Suppressor macrophage treated with lipopolysaccharide for 1 hour (primary cell): ENCODE results near the gene TLCD1.
"Not testable (repeated sequence)": the region's sequence is repeated elsewhere in the genome, so short reads cannot be mapped to it uniquely, and the experiment has no call there.

Source experiments
- DNase-seq, 3 donors: peaks; one replicate each; pipeline ENCODE4 v3.0.0-alpha.2; 2020 to 2022

Gene TLCD1

DNA sequence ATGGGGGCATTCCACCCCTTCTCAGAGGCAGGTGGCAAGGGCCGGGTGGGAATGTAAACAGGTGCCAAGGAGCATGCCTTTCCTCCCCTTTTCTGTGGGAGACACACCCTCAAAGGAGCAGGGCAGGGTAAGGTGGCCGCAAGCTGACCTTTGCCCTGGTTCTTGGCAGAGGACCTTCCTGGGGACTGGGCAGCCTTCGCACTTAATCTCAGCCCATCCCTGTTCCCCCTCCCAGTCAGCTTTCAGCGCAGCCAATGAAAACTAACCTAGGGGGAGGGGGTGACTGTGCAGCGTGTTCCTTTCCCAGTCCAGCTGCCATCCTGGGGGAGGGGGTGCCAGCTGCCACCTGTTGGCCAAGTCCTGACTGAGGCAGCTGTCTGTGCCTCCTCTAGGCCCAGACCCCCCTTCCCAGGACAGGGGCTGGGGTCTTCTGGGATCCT lies 20.6 kb upstream of the TLCD1 start:
- DNase-seq = peak in 1 of 3 donors; percentile 7

DNA sequence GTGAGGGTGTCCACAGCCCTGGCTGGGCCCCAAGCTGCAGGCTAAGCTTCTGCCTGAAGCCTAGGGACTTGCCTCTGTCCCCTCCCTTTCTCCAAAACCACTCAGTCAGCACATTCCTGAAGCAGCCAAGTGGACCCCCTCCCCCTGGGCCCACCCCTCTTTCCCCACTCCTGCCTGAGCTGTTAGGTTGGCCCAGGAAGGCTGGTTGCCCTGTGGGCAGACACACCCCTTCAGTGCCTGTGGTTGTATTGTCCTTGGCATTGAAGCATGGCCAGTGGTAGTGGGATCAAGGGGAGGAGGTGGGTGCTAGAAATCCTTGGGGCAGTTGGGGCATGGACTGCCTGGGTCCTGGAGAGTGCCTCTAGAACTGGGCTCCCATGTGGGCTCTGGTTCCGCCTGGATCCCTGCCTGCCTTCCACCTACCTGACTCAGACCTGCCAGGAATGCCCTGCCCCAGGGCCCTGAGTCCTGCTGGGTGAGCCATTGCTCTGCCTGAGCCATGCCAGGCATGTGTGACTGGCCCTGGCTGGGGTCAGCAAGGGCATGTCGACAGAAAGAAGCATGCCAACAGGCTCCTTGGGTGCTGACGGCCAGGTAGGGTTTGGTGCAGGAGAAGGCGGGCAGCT lies 19.9 kb upstream of the TLCD1 start:
- peak in 1 of 3 donors; percentile 13 for DNase-seq

DNA sequence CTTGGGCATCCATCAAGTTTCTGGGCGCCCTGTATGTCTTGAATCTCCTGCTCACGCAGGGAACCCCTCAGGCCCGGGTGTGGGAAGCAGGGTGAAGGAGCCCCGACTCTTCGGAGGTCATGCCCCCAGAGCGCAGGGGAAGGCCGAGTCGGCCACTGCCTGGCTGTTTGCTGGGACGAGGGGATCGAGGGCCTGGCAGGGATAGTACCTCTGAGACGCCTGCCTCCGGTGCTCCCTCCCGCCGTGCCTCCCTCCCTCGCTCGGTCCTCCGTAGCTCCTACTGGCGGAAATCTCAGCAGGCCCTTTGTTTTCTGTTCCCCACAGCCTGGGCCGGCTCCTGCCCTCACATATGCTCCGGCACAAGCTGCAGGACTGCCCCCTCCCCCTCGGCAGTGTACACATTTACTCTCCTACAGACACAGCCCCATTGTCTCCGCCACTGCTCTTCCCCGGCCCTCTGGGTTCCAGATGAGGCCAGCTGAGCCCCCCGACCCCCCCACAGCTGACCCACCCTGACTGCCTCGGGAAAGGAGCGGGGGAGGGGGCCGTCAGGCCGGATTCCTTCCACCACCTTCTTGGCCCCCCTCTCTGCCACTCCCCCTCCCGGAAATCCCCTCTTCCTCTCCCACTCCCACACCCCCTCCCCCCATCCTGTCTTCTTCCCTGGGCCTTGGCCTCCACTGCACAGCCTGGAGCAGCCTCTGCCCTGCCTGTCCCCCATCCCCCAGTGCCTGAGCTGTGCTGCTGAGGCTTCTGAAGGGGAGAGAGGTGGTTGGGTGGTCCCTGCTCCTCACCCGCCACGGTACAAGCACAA lies 19.1 kb upstream of the TLCD1 start:
- peak; percentile 38 to 40 (median 39) for DNase-seq

DNA sequence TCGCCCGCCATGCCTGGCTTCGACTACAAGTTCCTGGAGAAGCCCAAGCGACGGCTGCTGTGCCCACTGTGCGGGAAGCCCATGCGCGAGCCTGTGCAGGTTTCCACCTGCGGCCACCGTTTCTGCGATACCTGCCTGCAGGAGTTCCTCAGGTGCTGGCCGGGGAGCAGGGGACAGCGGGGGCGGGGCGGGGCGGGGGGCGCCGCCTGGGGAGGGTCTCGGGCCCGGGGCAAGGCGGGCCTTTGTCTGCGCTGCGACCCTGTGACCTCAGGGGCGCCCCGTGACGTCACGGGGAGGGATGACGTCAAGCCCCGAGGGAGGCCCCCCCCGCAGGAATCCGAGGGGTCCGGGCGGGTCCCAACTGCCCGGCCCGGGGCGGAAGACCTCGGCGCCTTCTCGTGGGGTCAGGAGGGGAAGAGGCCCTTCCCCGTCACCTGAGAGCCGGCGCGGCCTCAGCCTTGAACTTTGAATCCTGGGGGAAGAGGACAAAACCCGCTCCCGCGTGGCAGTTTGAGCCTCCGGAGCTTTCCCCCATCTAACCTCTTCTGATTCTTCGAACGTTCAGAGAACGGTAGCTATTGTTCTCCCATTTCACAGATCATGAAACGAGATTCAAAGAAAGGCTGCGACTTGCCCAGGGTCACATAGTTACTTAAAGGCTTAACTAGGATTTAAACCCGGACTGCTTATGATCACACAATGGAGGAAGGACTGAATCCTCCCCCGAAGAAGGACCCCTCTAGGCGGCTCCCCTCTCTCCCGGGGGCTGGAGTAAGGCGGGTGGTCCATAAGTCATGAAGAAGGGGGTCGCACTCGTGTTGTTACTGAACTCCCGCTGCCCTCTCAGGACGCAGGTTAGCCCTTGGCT lies 18.3 kb upstream of the TLCD1 start:
- DNase-seq = peak; percentile 35 to 75 (median 52)

DNA sequence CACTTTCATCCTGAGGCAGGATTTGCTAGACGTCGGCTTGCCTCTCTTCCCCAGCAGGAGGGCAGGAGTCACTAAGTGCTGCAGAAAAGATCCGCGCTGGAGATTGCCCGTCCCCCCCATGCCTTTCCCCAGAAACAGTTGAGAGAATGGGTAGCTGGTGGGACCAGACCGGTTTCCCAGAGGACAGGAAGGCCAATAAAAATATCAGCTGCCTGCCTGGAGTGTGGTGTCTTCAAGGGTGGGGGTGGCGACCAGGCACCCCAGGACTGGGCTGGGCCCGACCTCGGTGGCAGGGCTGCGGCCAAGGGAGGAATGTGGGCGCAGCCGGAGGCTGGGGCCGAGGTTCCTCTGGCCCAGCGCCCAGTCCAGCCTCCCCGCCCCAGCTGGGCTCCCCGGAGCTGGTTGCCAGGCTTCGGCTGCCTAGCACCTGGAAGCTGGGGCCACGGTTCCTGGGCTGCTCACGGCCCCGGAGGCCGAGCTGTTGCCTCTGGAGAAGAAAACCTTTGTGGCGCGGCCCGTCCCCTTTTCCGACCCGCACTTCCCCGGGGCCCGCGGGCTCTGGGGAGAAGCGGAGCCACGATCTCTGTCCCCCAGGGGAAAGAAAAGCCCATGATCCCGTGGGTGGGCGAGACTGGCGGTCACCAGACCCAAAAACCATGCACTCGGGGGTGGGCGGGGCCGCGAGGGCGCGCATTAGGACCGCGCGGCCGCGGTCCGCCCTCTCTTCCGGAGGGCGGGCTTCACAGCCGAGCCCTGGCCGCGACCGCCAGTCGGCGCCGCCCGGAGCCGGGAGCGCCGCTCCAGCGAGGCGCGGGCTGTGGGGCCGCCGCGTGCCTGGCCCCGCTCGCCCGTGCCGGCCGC lies 17.4 kb upstream of the TLCD1 start, which contains the start of gene TRAF4:
TRAF4 (plus strand) TSS at position 769 of the 861 bp plus-strand sequence. CDS start 102 bp downstream, outside the sequence.
- peak; percentile 88 to 97 (median 92) for DNase-seq

DNA sequence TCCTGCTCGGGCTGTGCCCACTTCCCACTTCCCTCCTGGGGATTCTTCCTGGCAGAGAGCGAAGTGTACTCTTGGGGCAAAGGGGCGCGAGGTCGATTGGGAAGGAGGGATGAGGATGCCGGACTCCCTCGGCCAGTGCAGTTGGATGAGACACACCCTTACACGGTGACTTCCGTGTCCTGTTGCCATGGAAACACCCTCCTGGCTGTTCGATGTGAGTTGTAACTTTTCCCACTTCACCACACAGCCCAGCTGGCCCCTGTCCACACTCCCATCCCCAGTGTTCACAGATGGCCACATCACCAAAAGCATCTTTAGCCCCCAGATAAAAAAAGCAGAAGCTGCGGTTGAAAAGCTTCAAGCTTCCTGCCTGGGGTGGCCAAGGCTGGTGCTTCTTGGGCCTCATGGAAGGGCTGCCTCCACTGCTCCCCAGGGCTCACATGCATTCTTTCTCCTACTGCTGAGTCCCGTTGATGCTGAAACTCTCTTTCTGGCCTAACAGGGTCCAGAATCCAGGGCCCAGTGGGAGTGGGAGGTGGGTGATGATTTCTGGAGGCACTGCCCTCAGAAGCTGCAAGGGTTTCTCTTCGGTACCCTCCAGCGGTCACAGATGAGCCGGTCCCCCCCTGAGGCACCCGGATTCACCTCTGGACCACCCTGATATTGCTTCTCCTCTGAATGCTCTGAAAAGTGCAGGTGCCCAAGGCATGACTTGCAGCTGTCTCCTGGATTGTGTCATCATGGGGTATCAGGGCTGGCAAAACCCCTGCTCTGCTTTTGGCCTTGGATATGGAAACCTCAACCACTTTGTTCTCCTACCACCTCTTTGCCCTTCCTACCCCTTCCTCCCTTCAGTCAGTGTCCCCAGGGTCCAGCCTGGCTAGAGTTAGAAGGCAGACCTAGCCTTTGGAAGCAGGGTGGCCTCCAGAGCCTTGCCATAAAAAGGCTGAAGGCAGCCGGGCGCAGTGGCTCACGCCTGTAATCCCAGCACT lies 15.6 kb upstream of the TLCD1 start:
- peak; percentile 69 to 73 (median 73) for DNase-seq

DNA sequence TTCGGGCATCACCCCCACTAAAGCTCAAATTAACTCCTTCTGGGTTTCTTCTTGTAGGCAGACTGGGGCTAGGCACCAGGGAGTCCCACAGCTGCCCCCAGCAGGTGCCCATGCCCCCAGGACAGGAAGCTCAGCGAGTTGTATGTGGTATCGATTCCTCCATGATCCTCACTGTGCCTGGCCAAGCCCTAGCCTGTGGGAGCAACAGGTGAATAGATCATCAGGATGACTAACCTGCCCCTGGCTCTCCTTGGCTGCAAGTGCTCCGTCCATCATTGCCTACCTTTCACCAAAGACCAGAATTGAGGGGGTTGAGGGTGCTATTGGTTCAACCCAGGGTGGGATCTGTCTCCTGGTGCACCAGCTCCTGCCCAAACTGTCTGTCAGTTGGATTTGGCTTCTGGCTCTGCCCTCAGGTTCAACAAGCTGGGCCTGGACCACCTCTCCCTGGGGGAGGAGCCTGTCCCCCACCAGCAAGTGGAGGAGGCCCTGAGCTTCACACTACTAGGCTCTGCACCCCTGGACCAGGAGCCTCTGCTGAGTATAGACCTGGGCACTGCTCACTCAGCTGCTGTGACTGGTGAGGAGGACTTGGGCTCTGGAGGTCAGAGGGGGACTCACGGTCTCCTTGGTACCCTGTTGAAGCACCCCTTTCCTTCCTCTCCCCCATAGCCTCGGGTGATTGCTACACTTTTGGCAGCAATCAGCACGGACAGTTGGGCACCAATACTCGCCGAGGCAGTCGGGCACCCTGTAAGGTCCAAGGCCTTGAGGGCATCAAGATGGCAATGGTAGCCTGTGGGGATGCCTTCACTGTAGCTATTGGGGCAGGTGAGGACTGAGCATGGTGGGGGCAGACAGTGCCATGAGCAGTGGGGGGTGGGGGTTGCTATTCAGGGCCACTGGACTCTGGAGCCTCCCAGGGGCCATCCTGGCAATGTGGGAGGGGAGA lies 14.6 kb upstream of the TLCD1 start:
- DNase-seq = no peak

DNA sequence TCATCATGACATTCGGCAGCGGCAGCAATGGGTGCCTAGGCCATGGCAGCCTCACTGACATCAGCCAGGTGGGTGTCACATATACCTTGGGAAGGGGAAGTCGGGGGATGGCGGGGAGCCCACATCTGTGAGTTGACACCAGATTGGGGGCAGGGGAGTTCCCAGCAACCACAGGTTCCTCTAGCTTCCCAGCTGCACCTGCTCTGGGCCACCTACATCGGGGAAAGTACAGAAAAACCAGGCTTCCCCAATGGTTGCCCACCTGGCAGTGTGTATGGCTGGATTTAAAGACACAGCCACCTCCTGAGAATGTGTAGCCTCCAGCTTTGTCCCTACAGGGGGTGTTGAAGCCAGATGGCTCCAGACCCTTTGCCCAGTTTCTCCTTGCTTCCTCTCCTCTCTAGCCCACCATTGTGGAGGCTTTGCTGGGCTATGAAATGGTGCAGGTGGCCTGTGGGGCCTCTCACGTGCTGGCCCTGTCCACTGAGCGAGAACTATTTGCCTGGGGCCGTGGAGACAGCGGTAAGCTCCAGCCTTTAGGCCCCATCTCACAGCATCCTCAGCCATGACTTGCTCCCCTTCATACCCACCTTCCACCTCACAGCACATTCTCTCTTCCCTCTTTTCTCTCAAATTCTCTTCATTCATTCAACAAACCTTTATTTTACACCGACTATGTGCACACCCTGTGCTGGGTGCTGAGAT lies 12.8 kb upstream of the TLCD1 start:
- DNase-seq = no peak

DNA sequence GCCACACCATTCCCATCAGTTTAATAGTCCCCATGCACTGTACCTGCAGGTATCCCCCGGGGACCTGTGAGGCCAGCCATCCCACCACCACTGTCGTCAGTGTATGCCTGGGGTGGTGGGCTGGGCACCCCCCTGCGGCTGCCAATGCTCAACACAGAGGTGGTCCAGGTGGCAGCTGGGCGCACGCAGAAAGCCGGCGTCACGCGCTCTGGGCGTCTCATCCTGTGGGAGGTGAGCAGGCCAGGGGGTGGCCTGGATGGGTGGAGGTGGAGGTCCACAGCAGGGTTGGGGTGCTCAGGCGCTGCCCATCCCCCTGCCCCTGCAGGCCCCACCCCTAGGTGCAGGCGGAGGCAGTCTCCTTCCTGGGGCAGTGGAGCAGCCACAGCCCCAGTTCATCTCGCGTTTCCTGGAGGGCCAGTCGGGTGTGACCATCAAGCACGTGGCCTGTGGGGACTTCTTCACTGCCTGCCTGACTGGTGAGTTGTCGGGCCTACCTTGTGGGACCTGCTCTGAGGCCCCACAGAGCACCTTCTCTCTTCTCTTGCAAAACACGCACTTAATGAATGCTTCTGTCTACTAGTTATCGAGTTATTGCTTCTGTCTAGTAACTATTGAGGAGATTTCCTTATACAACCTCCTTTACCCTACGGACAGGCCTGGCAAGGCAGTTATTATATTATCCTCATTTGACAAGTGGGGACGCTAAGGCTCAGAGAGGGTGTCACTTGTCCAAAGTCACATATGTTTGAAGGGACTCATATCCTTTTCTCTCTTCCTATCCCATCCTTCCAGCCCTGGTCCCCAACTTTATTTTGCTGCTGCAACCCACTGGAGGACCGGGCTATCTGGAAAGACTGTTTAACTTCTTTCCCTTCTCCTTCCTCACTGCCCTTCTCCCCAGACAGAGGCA lies 12.0 kb upstream of the TLCD1 start:
- no peak for DNase-seq

DNA sequence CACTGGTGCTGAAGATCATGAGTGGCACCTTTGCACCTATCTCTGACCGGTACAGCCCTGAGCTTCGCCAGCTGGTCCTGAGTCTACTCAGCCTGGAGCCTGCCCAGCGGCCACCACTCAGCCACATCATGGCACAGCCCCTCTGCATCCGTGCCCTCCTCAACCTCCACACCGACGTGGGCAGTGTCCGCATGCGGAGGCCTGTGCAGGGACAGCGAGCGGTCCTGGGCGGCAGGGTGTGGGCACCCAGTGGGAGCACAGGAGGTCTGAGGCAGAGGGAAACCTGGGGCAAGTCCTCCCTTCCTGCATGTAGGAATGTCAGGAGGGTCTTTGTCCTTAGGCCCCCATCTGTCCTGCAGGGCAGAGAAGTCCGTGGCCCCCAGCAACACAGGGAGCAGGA lies 11.3 kb upstream of the TLCD1 start:
- no peak for DNase-seq

DNA sequence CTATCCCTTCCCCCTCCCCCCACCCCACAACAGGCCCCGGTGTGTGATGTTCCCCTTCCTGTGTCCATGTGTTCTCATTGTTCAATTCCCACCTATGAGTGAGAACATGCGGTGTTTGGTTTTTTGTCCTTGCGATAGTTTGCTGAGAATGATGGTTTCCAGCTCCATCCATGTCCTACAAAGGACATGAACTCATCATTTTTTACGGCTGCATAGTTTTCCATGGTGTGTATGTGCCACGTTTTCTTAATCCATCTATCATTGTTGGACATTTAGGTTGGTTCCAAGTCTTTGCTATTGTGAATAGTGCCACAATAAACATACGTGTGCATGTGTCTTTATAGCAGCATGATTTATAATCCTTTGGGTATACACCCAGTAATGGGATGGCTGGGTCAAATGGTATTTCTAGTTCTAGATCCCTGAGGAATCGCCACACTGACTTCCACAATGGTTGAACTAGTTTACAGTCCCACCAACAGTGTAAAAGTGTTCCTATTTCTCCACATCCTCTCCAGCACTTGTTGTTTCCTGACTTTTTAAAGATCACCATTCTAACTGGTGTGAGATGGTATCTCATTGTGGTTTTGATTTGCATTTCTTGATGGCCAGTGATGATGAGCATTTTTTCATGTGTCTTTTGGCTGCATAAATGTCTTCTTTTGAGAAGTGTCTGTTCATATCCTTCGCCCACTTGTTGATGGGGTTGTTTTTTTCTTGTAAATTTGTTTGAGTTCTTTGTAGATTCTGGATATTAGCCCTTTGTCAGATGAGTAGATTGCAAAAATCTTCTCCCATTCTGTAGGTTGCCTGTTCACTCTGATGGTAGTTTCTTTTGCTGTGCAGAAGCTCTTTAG lies 10.1 kb upstream of the TLCD1 start:
- not testable (repeated sequence) for DNase-seq

DNA sequence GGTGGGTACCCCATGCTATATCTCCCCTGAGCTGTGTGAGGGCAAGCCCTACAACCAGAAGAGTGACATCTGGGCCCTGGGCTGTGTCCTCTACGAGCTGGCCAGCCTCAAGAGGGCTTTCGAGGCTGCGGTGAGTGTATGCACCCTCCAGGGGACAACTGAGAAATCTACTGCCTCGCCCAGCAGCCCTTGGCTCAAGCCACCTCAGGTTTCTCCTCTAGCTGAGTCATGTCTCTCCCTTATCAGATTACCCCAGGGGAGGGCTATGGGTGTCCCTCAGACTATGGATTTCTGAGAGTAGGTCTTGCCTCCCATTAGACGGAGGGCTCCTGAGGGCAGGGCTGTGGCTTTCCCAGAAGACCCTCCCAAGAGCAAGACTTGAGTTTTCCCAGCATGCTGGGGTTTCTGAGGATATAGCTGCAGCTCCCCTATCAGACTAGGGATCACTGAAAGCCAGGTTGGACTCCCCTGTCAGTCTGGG lies 9.2 kb upstream of the TLCD1 start:
- DNase-seq = no peak

DNA sequence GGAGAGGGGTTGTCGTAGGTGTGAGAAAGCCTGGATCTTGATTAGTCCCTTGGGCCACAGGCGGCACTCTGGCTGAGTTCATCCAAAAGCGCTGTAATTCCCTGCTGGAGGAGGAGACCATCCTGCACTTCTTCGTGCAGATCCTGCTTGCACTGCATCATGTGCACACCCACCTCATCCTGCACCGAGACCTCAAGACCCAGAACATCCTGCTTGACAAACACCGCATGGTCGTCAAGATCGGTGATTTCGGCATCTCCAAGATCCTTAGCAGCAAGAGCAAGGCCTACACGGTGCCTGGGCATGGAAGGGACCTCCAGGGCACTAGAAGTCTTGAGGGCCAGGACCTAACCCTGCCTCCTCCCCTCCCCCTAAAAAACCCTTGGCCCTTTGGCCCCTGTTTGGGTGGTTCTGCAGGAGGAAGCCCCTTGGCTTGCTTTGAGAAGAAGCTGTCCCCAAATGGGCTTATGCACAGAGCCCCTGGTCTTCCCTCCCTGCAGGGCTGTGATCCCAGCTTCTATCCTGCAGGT lies 8.7 kb upstream of the TLCD1 start:
- no peak for DNase-seq

DNA sequence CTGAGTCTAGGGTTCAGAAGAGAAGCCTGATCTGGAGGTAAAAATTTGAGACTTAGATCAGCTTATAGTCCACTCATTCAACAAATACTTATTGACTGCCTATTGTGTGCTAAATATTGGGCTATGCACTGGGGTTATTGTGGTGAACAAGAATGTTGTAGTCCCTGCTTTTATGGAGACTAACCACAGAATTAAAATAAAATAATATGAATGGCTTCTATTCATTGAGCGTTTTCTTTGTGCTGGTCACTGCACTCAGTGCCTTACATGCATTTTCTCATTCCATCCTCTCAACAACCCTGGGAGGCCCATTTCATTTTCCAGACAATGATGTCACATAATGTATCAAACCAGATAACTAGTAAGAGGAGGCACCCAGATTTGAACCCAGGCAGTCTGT lies 7.3 kb upstream of the TLCD1 start:
- DNase-seq = no peak

DNA sequence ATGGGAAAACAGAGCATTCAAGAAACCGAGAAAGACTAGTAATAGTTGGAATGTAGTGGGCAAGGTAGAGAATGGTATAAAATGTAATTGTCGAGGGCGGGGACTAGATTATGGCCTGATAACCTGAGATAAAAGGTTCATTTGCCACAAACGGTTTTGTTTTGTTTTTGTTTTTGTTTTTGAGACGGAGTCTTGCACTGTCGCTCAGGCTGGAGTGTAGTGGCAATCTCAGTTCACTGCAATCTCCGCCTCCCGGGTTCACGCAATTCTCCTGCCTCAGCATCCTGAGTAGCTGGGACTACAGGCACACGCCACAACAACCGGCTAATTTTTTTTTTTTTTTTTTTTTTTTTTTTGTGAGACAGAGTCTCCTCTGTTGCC lies 3.9 kb upstream of the TLCD1 start:
- DNase-seq = no peak

DNA sequence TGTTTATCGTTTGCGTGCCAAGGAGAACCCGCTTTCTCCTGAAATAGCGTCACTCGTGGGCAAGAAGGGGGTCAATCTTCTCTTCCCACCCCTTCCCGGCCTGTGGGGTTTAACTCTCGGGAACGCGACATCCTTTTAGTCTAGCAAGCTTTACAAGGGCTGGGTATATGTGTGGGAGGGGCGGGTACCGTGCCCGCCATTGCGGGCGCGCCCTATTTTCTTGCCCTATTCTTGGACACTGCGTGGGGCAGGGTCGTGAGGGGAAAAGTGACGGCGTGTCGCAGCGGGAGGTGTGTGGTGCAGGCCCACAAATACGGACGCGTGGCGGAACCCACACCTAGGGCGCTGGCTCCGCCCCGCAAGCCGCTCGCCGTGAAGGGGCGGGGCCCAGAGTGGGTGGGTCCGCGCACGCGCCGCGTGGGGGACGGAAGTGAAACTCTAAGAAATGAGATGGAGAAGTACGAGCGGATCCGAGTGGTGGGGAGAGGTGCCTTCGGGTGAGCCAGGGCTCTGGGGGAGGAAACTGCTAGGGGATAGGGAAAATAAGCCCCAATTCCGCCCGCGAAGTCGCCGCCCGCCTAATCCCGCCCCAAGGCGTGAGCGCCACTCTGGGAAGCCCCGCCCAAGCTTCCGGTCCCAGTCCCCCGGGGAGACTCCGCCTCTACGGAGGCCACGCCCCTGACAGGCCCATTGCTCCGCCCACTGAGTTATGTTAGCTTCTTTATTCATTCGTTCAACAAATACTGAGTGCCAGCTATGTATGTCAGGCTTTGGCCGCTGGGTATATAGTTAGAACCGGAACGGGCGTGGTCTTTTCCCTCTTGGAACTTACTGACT lies 2.5 kb upstream of the TLCD1 start, which contains the start of gene NEK8:
NEK8 (plus strand) TSS at position 425 of the 837 bp plus-strand sequence; CDS start at position 451, 26 bp downstream.
- peak; percentile 97 to 99 (median 98) for DNase-seq
